AG04450 (cell line): Measurements from ENCODE around the gene BTBD10. TPM values are rescaled to one million over a fixed set of nuclear protein-coding genes. Genes with fewer than 3 reads are reported as not detected.

Source experiments
- CTCF ChIA-PET: fragments of 300-600, 350-600 bp; formaldehyde crosslinking; extraction: SDS; loops from one replicate; lab custom pipeline; 2022; ENCODE audit warnings: antibody characterized with exemption, inconsistent platforms; lab: Charles Lee
- POLR2A ChIA-PET: fragments of 350-600 bp; formaldehyde crosslinking; extraction: SDS; loops from one replicate; lab custom pipeline; 2021; ENCODE audit warnings: antibody characterized with exemption, inconsistent platforms; lab: Yijun Ruan, JAX
- DNase-seq: peaks from one replicate; pipeline ENCODE4 v3.0.0-alpha.2; 2011; ENCODE audit warnings: low read depth, low spot score
- H3K27ac ChIP-seq: one replicate; pipeline ENCODE4 v1.5.1; 2012; ENCODE audit warnings: low read depth, low read length, control low read depth
- H3K27me3 ChIP-seq: one replicate; pipeline ENCODE4 v1.6.0; 2012; ENCODE audit warnings: low read length; ENCODE audit not compliant: control insufficient read depth, insufficient read depth
- H3K4me3 ChIP-seq: 2 replicates; pipeline ENCODE4 v1.5.1; 2011; ENCODE audit warnings: mild to moderate bottlenecking, low read depth, low read length, control low read depth
- H3K9me3 ChIP-seq: 2 replicates; pipeline ENCODE4 v1.5.1; 2012; ENCODE audit warnings: low read length; ENCODE audit not compliant: control insufficient read depth, insufficient read depth
- CTCF ChIP-seq: IDR thresholded peaks from 2 replicates; pipeline ENCODE4 v1.5.1; 2011; ENCODE audit warnings: low read depth, low read length, control low read depth, inconsistent platforms
- polyA plus RNA-seq: library from polyadenylated mRNA; depleted of rRNA; stranded (reverse); fragments of >200 nt; gene quantifications from 2 replicates; pipeline ENCODE4 v1.2.3, GENCODE V29; 2011

BTBD10 gene
- polyA plus RNA-seq, 1 experiment = 60.8 TPM

- POLR2A ChIA-PET = interaction anchor here (1.1 to 1.4 kb wide), 3 partner anchors 22 to 246 kb away, joined by 4 to 8 read pairs (median 7); no protein-coding TSS in a partner anchor
- no peak for TF ChIP-seq CTCF
- no peak for DNase-seq
- Histone ChIP-seq H3K27ac (peak overlapping the region; percentile 72), H3K9me3 (no peaks in the 10 kb centered on the region; the same call in 1 of the 2 replicates), H3K4me3 (peak overlapping the region; percentile 86), H3K27me3 (no peaks in the 10 kb centered on the region)
- CTCF ChIA-PET = interaction anchor here (0.8 to 1.2 kb wide), 4 partner anchors 12 to 499 kb away, joined by 4 to 6 read pairs (median 4); no protein-coding TSS in a partner anchor
Measured at GRCh38 chr11:13462311-13462900, 616 bp downstream of the BTBD10 start.

GRCh38 chr11:13461291-13461690, 1.7 kb downstream of the BTBD10 start:
- no peak for DNase-seq
- Histone ChIP-seq H3K9me3 (no peaks in the 10 kb centered on the region; the same call in 1 of the 2 replicates), H3K27ac (no peak overlapping the region), H3K4me3 (no peak overlapping the region), H3K27me3 (no peaks in the 10 kb centered on the region)
- TF ChIP-seq CTCF = no peak
- CTCF ChIA-PET = no interaction called here
- POLR2A ChIA-PET = no interaction called here

- no peak for TF ChIP-seq CTCF
- Histone ChIP-seq H3K27me3 (no peaks in the 10 kb centered on the region), H3K4me3 (no peak overlapping the region), H3K9me3 (no peaks in the 10 kb centered on the region; the same call in 1 of the 2 replicates), H3K27ac (no peak overlapping the region)
- POLR2A ChIA-PET = no interaction called here
- CTCF ChIA-PET = interaction anchor here (0.9 to 1.4 kb wide), 4 partner anchors 10 to 65 kb away, joined by 3 to 6 read pairs (median 4); no protein-coding TSS in a partner anchor
- no peak for DNase-seq
Measured at GRCh38 chr11:13450832-13451397, 12.1 kb downstream of the BTBD10 start.

GRCh38 chr11:13449522-13449921, 13.5 kb downstream of the BTBD10 start:
- ChIA-PET CTCF (interaction anchor here (0.8 to 1.4 kb wide), 2 partner anchors 15 to 64 kb away, joined by 3 to 11 read pairs; no protein-coding TSS in a partner anchor), POLR2A (no interaction called here)
- no peaks in the 10 kb centered on the region; the same call in 1 of the 2 replicates for H3K9me3 ChIP-seq
- H3K4me3 ChIP-seq = no peak overlapping the region
- no peak for DNase-seq
- TF ChIP-seq CTCF = no peak
- no peak overlapping the region for H3K27ac ChIP-seq
- H3K27me3 ChIP-seq = no peaks in the 10 kb centered on the region

- CTCF ChIA-PET = no interaction called here
- Histone ChIP-seq H3K4me3 (no peak overlapping the region), H3K9me3 (no peaks in the 10 kb centered on the region; the same call in 1 of the 2 replicates), H3K27me3 (no peaks in the 10 kb centered on the region), H3K27ac (no peak overlapping the region)
- POLR2A ChIA-PET = no interaction called here
- no peak for TF ChIP-seq CTCF
- DNase-seq = no peak
Measured at GRCh38 chr11:13448876-13449275, 14.1 kb downstream of the BTBD10 start.
